Cardiac fibroblast (primary cell): ENCODE data around the gene GLA.

Experiments used
- DNase-seq, 2 donors: peaks; one replicate each; pipeline versions ENCODE4 v3.0.0 to v3.0.0-alpha.2; 2010; ENCODE audit warnings: low read depth in 2 of 2
- H3K4me3 ChIP-seq, 2 donors: replicated peaks in 1 of 2; 1 replicate in 1 of 2; 2 replicates in 1 of 2; pipeline ENCODE4 v1.5.1; 2011; ENCODE audit warnings: low read depth in 2 of 2, low read length in 2 of 2, mild to moderate bottlenecking in 2 of 2, moderate library complexity in 1 of 2
- TF ChIP-seq, protein P1 (sequence below): IDR thresholded peaks from one replicate; pipeline ENCODE4 v1.5.1; 2011; ENCODE audit warnings: low read depth, mild to moderate bottlenecking, low read length, inconsistent platforms

Gene GLA

DNA sequence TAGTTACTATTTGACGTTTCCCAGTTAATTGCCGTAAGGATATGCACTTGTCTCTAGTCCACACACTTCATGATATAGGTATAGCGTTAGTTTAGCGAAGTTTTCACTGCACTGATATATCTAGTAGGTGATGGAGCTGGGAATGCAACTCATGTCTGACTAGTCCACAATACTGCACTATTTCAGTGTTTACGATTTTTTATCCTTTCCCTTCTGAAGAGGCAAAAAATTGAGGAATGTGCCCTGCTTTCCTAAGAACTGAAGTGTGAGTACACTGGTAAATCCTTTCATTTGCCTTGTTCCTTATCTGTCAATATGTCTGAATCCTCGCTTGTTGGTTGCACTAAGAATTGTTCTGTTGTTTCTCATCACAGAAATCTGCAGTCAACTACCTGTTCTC, 15.9 kb downstream of the GLA start:
- TF ChIP-seq, protein P1, sequence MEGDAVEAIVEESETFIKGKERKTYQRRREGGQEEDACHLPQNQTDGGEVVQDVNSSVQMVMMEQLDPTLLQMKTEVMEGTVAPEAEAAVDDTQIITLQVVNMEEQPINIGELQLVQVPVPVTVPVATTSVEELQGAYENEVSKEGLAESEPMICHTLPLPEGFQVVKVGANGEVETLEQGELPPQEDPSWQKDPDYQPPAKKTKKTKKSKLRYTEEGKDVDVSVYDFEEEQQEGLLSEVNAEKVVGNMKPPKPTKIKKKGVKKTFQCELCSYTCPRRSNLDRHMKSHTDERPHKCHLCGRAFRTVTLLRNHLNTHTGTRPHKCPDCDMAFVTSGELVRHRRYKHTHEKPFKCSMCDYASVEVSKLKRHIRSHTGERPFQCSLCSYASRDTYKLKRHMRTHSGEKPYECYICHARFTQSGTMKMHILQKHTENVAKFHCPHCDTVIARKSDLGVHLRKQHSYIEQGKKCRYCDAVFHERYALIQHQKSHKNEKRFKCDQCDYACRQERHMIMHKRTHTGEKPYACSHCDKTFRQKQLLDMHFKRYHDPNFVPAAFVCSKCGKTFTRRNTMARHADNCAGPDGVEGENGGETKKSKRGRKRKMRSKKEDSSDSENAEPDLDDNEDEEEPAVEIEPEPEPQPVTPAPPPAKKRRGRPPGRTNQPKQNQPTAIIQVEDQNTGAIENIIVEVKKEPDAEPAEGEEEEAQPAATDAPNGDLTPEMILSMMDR, result no peak
- peak overlapping the region; percentile 58 to 70 for H3K4me3 ChIP-seq
- no peak for DNase-seq

DNA sequence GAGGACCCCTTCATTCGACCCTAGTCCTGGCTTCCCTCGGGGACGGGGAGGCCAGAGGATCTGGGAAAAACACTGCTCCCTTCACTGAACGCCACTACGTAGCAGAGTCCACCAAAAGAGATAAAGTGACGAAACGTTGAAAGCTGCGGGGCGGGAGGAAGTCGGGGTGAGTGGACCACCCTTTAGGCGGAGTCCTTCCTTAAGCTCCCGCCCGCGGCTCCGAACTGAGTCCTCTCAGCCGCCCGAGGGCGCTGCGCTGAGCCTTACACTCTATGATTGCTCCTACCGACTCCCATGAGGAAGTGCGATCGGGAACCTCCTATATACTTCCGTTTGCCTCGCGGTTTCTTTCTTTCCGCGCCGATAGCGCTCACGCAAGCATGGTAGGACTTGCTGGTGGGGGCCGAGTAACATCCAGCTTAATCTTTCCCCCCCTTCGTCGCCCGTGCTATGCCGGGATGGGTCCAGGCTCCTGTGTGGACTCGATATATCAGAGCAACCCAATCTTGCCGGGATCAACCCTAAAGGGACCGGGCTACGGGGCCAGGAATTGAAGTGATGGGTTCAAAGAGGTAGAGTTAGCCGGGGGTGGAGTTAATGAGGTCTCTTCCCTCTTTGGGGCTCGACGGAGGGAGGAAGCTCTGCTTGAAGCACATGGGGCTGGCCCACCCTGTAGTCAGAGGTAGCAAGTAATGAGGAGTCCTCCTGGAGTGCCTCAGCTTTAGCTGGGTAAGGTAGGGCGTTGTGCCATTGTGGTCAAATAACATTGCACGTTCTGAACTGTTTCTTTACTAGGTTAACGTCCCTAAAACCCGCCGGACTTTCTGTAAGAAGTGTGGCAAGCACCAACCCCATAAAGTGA, 16.8 kb downstream of the GLA start, which contains the start of gene RPL36A:
RPL36A (plus strand) TSS at position 348 of the 862 bp plus-strand sequence; CDS start at position 381, 33 bp downstream.
- TF ChIP-seq, protein P1, result peak; percentile 72
- peak; percentile 92 to 93 for DNase-seq
- H3K4me3 ChIP-seq, result peak within 1 kb of the TSS; percentile 58 to 70

DNA sequence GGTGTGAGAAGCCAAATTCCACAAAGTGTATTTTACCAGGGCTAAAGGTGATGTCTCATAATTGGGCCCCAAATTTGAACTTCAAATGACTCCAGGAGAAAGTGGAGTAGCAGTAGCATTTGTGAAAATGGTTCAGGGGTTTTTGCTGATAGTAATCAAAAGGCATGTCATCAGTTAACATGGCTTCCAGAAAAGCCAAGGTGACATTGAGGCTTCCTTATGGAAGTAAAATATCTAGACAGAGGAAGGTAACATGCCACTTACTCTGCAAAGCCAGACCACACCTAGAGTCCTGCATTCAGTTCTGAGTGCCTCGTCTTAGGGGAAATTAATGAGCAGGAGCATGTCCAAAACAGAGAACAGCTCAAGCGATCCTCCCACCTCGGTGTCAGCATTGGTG, 19.1 kb downstream of the GLA start:
- DNase-seq, result no peak
- H3K4me3 ChIP-seq, result no peak overlapping the region
- TF ChIP-seq, protein P1, result no peak

DNA sequence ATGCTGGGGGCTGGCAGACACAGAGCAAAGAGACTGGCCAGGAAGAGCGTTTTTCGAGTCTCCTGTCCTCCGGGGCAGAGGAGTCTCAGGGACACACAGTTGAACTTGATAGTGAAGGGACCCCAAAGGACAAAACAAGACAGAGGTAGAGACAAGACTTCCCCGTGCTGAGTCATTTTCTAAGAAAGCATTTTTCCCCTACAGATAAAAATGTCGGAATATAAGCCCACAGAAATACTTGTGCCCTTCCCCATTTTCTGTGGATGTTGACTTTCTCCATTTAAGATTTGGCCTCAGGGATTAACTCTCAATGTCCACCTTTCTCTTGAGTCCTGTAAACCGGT, 21.2 kb downstream of the GLA start:
- TF ChIP-seq, protein P1, result no peak
- H3K4me3 ChIP-seq, result no peak overlapping the region
- no peak for DNase-seq

DNA sequence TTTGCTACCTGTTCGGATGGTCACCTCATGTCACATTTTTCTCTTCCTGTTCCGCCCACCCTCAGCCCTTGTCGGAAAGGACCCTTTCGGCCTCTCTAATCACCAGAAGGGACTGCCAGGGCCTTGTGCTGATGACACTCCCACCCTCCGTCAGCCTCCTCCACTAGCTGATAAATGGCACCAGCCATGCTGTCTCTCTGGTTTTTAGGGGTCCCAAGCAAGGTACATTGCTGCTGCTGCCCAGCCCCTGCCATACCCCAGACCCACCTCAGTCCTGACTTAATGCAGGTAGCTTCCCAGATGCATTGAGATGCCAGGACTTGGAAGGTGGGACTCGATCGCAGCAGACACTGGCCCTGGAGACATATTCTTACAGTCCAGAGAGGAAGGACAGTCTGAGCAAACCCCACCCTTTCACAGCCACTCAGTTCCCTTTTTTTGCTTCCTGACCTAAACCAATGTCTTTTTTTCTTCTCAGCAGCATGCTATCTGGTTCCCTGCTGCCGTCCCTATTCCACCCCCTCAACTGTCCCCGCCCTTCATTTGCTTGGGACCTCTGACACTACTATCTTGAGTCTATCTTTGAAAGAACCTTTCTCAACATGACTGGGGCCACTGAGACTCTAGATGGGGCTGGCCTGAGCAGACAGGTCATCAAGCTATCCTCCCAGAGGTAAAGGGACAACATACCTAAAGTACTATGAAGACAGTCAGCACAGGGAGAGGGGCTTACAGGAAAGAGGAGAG, 21.8 kb downstream of the GLA start, which contains the start of gene BTK:
BTK (minus strand) TSS at position 397 of the 747 bp plus-strand sequence. CDS start 10,907 bp downstream, outside the sequence.
- TF ChIP-seq, protein P1, result no peak
- DNase-seq, result no peak
- H3K4me3 ChIP-seq, result no peak within 1 kb of the TSS

DNA sequence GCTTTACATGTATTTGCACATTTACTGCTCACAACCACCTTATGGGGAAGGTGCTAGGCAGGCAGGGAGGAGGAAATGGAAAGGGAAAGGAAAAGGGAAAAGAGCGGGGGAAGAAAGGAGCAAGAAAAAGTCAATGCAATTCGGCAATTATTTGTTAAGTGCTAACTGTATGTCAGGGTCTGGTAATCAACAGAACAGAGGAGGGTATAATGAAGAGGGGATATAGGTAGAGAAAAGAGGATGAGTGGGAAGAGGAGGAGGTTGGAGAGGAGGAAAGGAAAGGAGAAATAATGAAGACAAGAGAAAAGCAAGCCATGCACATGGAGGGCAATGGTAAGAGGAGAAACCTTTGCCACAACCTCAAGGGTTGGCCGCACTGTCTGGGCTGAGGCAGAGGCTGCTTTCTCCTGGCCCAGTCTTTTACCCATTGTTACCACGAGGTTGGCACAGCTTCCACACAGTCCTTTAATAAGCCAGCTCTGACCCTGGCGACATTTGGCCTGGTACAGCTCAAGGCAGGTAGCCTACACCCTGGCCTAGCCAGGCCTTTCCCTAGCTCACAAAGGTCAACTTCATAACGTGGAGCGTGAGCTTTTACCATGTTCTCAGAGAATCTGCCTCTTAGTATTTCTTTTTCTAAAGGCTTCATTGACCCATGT, 22.6 kb downstream of the GLA start:
- H3K4me3 ChIP-seq, result no peak overlapping the region
- no peak for DNase-seq
- TF ChIP-seq, protein P1, result no peak
